ENCODE data around the gene PSMA6. TPM values are rescaled to one million over a fixed set of nuclear protein-coding genes. Genes with fewer than 3 reads are reported as not detected.

PSMA6 gene
- total and polyA plus RNA-seq, 2 of the 13 experiments (the other 11 are each of a cell fraction or from before 2014, with no cell fraction given): 525 to 1,109 TPM

GRCh38 chr14:35347323-35348043 lies 55.3 kb downstream of the PSMA6 start (continued):
- TF ChIP-seq, protein P1, sequence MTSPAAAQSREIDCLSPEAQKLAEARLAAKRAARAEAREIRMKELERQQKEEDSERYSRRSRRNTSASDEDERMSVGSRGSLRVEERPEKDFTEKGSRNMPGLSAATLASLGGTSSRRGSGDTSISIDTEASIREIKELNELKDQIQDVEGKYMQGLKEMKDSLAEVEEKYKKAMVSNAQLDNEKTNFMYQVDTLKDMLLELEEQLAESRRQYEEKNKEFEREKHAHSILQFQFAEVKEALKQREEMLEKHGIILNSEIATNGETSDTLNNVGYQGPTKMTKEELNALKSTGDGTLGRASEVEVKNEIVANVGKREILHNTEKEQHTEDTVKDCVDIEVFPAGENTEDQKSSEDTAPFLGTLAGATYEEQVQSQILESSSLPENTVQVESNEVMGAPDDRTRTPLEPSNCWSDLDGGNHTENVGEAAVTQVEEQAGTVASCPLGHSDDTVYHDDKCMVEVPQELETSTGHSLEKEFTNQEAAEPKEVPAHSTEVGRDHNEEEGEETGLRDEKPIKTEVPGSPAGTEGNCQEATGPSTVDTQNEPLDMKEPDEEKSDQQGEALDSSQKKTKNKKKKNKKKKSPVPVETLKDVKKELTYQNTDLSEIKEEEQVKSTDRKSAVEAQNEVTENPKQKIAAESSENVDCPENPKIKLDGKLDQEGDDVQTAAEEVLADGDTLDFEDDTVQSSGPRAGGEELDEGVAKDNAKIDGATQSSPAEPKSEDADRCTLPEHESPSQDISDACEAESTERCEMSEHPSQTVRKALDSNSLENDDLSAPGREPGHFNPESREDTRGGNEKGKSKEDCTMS (CRISPR knock-in tag; conservative IDR thresholded peaks at IDR 0.05): no peak
- TF ChIP-seq, protein P2, sequence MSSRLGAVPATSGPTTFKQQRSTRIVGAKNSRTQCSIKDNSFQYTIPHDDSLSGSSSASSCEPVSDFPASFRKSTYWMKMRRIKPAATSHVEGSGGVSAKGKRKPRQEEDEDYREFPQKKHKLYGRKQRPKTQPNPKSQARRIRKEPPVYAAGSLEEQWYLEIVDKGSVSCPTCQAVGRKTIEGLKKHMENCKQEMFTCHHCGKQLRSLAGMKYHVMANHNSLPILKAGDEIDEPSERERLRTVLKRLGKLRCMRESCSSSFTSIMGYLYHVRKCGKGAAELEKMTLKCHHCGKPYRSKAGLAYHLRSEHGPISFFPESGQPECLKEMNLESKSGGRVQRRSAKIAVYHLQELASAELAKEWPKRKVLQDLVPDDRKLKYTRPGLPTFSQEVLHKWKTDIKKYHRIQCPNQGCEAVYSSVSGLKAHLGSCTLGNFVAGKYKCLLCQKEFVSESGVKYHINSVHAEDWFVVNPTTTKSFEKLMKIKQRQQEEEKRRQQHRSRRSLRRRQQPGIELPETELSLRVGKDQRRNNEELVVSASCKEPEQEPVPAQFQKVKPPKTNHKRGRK (CRISPR knock-in tag; IDR thresholded peaks at IDR 0.05): peak; percentile 87; the same call in 1 of the 2 replicates
- TF ChIP-seq ZNF597 (CRISPR knock-in tag; IDR thresholded peaks at IDR 0.05): no peak
- TF ChIP-seq ZNF839 (CRISPR knock-in tag; IDR thresholded peaks at IDR 0.05; ENCODE audit: borderline replicate concordance): peak; percentile 98; the same call in 1 of the 2 replicates
- TF ChIP-seq, protein P3, sequence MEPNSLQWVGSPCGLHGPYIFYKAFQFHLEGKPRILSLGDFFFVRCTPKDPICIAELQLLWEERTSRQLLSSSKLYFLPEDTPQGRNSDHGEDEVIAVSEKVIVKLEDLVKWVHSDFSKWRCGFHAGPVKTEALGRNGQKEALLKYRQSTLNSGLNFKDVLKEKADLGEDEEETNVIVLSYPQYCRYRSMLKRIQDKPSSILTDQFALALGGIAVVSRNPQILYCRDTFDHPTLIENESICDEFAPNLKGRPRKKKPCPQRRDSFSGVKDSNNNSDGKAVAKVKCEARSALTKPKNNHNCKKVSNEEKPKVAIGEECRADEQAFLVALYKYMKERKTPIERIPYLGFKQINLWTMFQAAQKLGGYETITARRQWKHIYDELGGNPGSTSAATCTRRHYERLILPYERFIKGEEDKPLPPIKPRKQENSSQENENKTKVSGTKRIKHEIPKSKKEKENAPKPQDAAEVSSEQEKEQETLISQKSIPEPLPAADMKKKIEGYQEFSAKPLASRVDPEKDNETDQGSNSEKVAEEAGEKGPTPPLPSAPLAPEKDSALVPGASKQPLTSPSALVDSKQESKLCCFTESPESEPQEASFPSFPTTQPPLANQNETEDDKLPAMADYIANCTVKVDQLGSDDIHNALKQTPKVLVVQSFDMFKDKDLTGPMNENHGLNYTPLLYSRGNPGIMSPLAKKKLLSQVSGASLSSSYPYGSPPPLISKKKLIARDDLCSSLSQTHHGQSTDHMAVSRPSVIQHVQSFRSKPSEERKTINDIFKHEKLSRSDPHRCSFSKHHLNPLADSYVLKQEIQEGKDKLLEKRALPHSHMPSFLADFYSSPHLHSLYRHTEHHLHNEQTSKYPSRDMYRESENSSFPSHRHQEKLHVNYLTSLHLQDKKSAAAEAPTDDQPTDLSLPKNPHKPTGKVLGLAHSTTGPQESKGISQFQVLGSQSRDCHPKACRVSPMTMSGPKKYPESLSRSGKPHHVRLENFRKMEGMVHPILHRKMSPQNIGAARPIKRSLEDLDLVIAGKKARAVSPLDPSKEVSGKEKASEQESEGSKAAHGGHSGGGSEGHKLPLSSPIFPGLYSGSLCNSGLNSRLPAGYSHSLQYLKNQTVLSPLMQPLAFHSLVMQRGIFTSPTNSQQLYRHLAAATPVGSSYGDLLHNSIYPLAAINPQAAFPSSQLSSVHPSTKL (CRISPR knock-in tag; IDR thresholded peaks at IDR 0.05): peak; percentile 98
- peak; percentile 97 for TF ChIP-seq ZMYM4 (CRISPR knock-in tag; IDR thresholded peaks at IDR 0.05)
- peak; percentile 97 for TF ChIP-seq KDM5B (CRISPR knock-in tag; IDR thresholded peaks at IDR 0.05; ENCODE audit: borderline replicate concordance)
- TF ChIP-seq, protein P4, sequence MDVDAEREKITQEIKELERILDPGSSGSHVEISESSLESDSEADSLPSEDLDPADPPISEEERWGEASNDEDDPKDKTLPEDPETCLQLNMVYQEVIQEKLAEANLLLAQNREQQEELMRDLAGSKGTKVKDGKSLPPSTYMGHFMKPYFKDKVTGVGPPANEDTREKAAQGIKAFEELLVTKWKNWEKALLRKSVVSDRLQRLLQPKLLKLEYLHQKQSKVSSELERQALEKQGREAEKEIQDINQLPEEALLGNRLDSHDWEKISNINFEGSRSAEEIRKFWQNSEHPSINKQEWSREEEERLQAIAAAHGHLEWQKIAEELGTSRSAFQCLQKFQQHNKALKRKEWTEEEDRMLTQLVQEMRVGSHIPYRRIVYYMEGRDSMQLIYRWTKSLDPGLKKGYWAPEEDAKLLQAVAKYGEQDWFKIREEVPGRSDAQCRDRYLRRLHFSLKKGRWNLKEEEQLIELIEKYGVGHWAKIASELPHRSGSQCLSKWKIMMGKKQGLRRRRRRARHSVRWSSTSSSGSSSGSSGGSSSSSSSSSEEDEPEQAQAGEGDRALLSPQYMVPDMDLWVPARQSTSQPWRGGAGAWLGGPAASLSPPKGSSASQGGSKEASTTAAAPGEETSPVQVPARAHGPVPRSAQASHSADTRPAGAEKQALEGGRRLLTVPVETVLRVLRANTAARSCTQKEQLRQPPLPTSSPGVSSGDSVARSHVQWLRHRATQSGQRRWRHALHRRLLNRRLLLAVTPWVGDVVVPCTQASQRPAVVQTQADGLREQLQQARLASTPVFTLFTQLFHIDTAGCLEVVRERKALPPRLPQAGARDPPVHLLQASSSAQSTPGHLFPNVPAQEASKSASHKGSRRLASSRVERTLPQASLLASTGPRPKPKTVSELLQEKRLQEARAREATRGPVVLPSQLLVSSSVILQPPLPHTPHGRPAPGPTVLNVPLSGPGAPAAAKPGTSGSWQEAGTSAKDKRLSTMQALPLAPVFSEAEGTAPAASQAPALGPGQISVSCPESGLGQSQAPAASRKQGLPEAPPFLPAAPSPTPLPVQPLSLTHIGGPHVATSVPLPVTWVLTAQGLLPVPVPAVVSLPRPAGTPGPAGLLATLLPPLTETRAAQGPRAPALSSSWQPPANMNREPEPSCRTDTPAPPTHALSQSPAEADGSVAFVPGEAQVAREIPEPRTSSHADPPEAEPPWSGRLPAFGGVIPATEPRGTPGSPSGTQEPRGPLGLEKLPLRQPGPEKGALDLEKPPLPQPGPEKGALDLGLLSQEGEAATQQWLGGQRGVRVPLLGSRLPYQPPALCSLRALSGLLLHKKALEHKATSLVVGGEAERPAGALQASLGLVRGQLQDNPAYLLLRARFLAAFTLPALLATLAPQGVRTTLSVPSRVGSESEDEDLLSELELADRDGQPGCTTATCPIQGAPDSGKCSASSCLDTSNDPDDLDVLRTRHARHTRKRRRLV (CRISPR knock-in tag; IDR thresholded peaks at IDR 0.05): peak; percentile 98
- TF ChIP-seq REL (CRISPR knock-in tag; conservative IDR thresholded peaks at IDR 0.05): no peak
- TF ChIP-seq ARNT2 (CRISPR knock-in tag; IDR thresholded peaks at IDR 0.05; ENCODE audit: low read depth): peak; percentile 68; the same call in 1 of the 2 replicates
